GM12872 (cell line): ENCODE data around the gene TNPO2.

Source experiments
- CTCF ChIP-seq: IDR thresholded peaks from 3 replicates; pipeline ENCODE4 v1.5.1; 2011; ENCODE audit warnings: low read depth, mild to moderate bottlenecking, low read length, moderate library complexity; ENCODE audit not compliant: insufficient read depth

The TNPO2 gene

DNA sequence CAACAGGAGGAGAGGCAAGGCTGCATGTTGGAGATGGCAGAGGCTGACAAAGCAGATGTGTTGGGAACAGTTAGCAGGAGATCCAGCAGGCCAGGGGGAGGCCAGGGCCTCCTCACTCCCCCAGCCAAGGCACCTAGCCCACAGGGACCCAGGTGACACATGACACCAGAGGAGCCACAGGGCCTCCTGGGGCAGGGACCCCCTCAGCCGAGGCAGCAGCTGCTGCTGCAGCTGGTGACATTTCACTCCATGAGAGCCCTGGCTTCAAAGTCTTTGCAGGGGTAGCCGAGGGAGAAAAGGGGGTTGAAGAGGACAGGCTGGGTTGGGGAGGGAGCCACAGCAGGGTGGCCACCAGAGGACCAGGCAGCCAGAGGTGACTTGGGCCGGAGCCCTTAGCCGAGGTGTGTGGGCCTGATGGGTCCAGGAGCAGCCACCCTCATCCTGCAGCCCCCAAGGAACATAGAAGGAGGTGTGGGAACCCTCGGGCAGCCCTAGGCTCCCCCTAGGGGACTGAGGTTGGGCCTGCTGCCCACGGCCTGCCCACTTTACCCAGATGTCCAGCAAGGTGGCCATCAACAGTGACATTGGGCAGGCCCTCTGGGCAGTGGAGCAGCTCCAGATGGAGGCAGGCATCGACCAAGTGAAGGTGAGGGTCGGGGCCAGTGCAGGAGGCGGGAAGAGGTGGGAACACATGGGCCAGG is 36.1 kb downstream of the TNPO2 start, which contains the start of gene GNG14:
Gene GNG14 (plus strand): TSS at position 503 of the 701 bp plus-strand sequence. CDS start 51 bp downstream, at position 554.
- TF ChIP-seq CTCF: no peak

GRCh38 chr19:12685831-12686230 is 37.9 kb downstream of the TNPO2 start:
- no peak for TF ChIP-seq CTCF

GRCh38 chr19:12681074-12681987 is 42.4 kb downstream of the TNPO2 start, which contains the start of gene DHPS:
DHPS (minus strand) TSS chr19:12681880; CDS start chr19:12681766, 114 bp downstream.
- no peak for TF ChIP-seq CTCF

DNA sequence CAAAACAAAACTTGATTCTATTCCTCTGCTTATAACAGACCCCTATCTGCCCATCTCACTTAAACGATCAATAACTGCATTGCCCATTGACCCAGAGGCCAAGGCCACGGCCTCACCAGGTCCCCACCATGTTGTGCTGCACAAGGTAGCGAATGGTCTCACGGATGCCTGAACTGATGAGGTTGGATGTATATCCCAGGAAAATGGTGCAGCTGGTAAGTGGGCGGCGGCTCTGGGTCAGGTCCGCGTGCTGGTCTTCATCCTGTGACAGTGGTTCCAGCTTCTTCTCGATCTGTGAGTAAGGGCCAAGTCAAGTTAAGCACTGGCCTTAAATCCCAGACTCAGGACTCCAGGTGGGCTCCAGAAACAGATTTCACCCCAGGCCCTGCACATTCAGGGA is 43.7 kb downstream of the TNPO2 start:
- TF ChIP-seq CTCF: no peak

- no peak for TF ChIP-seq CTCF
These were observed 46.8 kb downstream of the TNPO2 start for GRCh38 chr19:12676928-12677327.

GRCh38 chr19:12676384-12676792 is 47.3 kb downstream of the TNPO2 start:
- peak; percentile 97 for TF ChIP-seq CTCF

DNA sequence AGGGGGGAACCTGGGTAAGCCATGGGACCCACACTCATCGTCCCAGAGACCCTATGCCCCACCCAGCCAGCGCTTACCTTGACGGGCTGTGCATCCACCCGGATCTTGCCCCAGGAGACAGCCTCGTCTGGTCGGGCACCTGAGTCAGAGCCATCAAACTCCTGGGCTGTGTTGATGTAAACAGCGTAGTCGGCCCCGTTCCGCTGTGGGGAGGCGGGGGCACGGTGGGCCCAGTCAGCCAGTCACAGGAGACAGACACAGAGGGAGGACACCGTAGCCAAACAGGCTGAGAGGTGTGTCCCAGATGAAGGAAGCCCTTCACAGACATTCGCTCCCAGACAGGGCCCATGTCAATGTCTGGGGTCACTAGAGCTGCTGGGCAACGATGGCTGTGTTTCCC is 47.8 kb downstream of the TNPO2 start:
- TF ChIP-seq CTCF: no peak
